B cell (primary cell): ENCODE measurements around the gene TRABD2B. TPM values are rescaled to one million over a fixed set of nuclear protein-coding genes. Genes with fewer than 3 reads are reported as not detected.

Experiments
- ATAC-seq: fragments of 200-7000 bp; cut with Tn5 transposase; one replicate; pipeline ENCODE4 v1.10.0; 2021; ENCODE audit warnings: low read depth, mild to moderate bottlenecking, moderate number of reproducible peaks, moderate library complexity
- CTCF ChIA-PET: fragments of 350-600 bp; sonication (Branson Sonifier 250); formaldehyde crosslinking; loops from one replicate; lab custom pipeline; 2021; ENCODE audit warnings: antibody characterized with exemption, inconsistent platforms; lab: Charles Lee
- POLR2A ChIA-PET: fragments of 350-600 bp; sonication (Branson Sonifier 250); formaldehyde crosslinking; loops from one replicate; lab custom pipeline; 2021; ENCODE audit warnings: antibody characterized with exemption; lab: Charles Lee
- DNase-seq: peaks from one replicate; pipeline ENCODE4 v3.0.0; 2013
- H2AFZ ChIP-seq: 2 replicates; pipeline ENCODE4 v1.6.1; 2012; ENCODE audit warnings: mild to moderate bottlenecking, low read depth, low read length; ENCODE audit not compliant: insufficient read depth, poor library complexity, severe bottlenecking
- H3K27ac ChIP-seq, 2 donors: 1 replicate in 1 of 2; 2 replicates in 1 of 2; pipeline ENCODE4 v1.5.1; 2012 to 2013; ENCODE audit warnings: low read length in 2 of 2, mild to moderate bottlenecking in 2 of 2, moderate library complexity in 1 of 2
- H3K27me3 ChIP-seq, 4 experiments: fragments of 200-600 bp in 1 of 4; sonication (generic) in 1 of 4; replicated peaks in 1 of 4; 1 replicate in 2 of 4; 2 replicates in 2 of 4; pipeline versions ENCODE4 v1.6.1 to v1.7.0; 2013 to 2016; ENCODE audit warnings: low read length in 3 of 4, mild to moderate bottlenecking in 2 of 4, mixed read lengths in 1 of 4, moderate library complexity in 1 of 4; ENCODE audit not compliant: insufficient read depth in 4 of 4, control insufficient read depth in 3 of 4; ENCODE audit errors: control extremely low read depth in 1 of 4
- H3K36me3 ChIP-seq, 2 experiments: replicated peaks in 1 of 2; 1 replicate in 1 of 2; 2 replicates in 1 of 2; pipeline versions ENCODE4 v1.6.1 to v1.7.1; 2013; ENCODE audit warnings: low read length in 1 of 2; ENCODE audit not compliant: insufficient read depth in 2 of 2, control insufficient read depth in 1 of 2; ENCODE audit errors: control extremely low read depth in 1 of 2, extremely low read depth in 1 of 2
- H3K4me1 ChIP-seq, 2 donors: fragments of 200-600 bp in 1 of 2; sonication (generic) in 1 of 2; 1 replicate in 1 of 2; 2 replicates in 1 of 2; pipeline versions ENCODE4 v1.5.1 to v1.6.1; 2013 to 2017; ENCODE audit warnings: low read length in 2 of 2; ENCODE audit not compliant: control insufficient read depth in 2 of 2, insufficient read depth in 2 of 2
- H3K4me2 ChIP-seq: replicated peaks from 2 replicates; pipeline ENCODE3; 2012; ENCODE audit warnings: mild to moderate bottlenecking, low read depth, low read length; ENCODE audit not compliant: poor library complexity, severe bottlenecking
- H3K4me3 ChIP-seq, 5 experiments: fragments of 200-600 bp in 1 of 5; sonication (generic) in 1 of 5; 1 replicate in 3 of 5; 2 replicates in 2 of 5; pipeline versions ENCODE4 v1.5.1 to v1.7.0; 2011 to 2016; ENCODE audit warnings: low read length in 4 of 5, mild to moderate bottlenecking in 4 of 5, low read depth in 2 of 5, control low read depth in 1 of 5, moderate library complexity in 1 of 5; ENCODE audit not compliant: insufficient read depth in 1 of 5; ENCODE audit errors: control extremely low read depth in 1 of 5, extremely low read depth in 1 of 5
- H3K79me2 ChIP-seq: fragments of 200-600 bp; sonication (generic); one replicate; pipeline ENCODE4 v1.6.0; 2016; ENCODE audit warnings: low read length; ENCODE audit not compliant: control insufficient read depth, insufficient read depth
- H3K9ac ChIP-seq: fragments of 200-600 bp; sonication (generic); 2 replicates; pipeline ENCODE4 v1.6.1; 2017; ENCODE audit warnings: mild to moderate bottlenecking, low read length, moderate library complexity
- H3K9me3 ChIP-seq, 3 donors: one replicate each; pipeline versions ENCODE4 v1.6.1 to v1.7.1; 2013; ENCODE audit warnings: low read length in 2 of 3; ENCODE audit not compliant: control insufficient read depth in 2 of 3, insufficient read depth in 1 of 3; ENCODE audit errors: control extremely low read depth in 1 of 3
- H4K20me1 ChIP-seq: 2 replicates; pipeline ENCODE4 v1.6.0; 2012; ENCODE audit warnings: mild to moderate bottlenecking, low read length; ENCODE audit not compliant: insufficient read depth, control insufficient read depth, poor library complexity, severe bottlenecking
- H3K27ac Mint-ChIP-seq: one replicate; pipeline ENCODE4 v1.8.0; 2021; ENCODE audit warnings: mixed read lengths
- H3K27me3 Mint-ChIP-seq: one replicate; pipeline ENCODE4 v1.8.0; 2021; ENCODE audit warnings: mixed read lengths
- H3K4me1 Mint-ChIP-seq: one replicate; pipeline ENCODE4 v1.8.0; 2021; ENCODE audit warnings: mixed read lengths
- H3K4me3 Mint-ChIP-seq: one replicate; pipeline ENCODE4 v1.8.0; 2021; ENCODE audit warnings: mixed read lengths
- H3K9me3 Mint-ChIP-seq: one replicate; pipeline ENCODE4 v1.8.0; 2022; ENCODE audit warnings: mixed read lengths; ENCODE audit not compliant: insufficient read depth
- EZH2 ChIP-seq: IDR thresholded peaks from 2 replicates; pipeline ENCODE4 v1.6.1; 2012; ENCODE audit warnings: borderline replicate concordance, low read depth, mild to moderate bottlenecking, moderate library complexity, low read length; ENCODE audit not compliant: insufficient read depth, poor library complexity, severe bottlenecking
- WGBS: methylation state at CpG from one replicate; pipeline ENCODE4 v1.1.5; 2013; ENCODE audit warnings: missing lambda C conversion rate; ENCODE audit not compliant: insufficient coverage; 5-methylcytosine and 5-hydroxymethylcytosine counted together
- intact Hi-C: fragments of 100-400 bp; cut with micrococcal nuclease; formaldehyde crosslinking; loops from one replicate; pipeline ENCODE4 v1.10.0; 2022
- polyA plus RNA-seq: library from polyadenylated mRNA; depleted of rRNA; stranded (reverse); fragments of >200 nt; gene quantifications from 2 replicates; pipeline ENCODE4 v1.2.3, GENCODE V29; 2012
- total RNA-seq, 2 donors: library from RNA; stranded (reverse); fragments of 120-200 nt in 1 of 2; gene quantifications; 1 replicate in 1 of 2; 2 replicates in 1 of 2; pipeline versions ENCODE4 v1.2.3 to v1.2.4, GENCODE V29; 2013 to 2022
- TF ChIP-seq, protein P1 (sequence below): fragments of 200-600 bp; IDR thresholded peaks from one replicate; pipeline ENCODE4 v1.8.0; 2022; ENCODE audit warnings: antibody characterized with exemption, mild to moderate bottlenecking

The TRABD2B gene
- total and polyA plus RNA-seq, 2 donors (not counting 1 experiment from before 2014, with no cell fraction given), result not detected

- H3K9ac ChIP-seq, result no peak overlapping the region
- Mint-ChIP-seq H3K4me3 (no peak overlapping the region), H3K27ac (no peak overlapping the region), H3K4me1 (no peaks in the 10 kb centered on the region), H3K9me3 (no peaks in the 10 kb centered on the region), H3K27me3 (peaks cover 7% of the 10 kb centered on the region)
- ATAC-seq, result no peak
- intact Hi-C loops, result no loop called here
- 93% methylated on average over 5 of the region's 8 CpGs for WGBS
- no peaks in the 10 kb centered on the region for H3K36me3 ChIP-seq
- DNase-seq, result no peak
- H4K20me1 ChIP-seq, result no peaks in the 10 kb centered on the region
- ChIA-PET POLR2A (no interaction called here), CTCF (no interaction called here)
- no peak overlapping the region for H3K4me2 ChIP-seq
- no peak overlapping the region for H3K27ac ChIP-seq
- H3K4me1 ChIP-seq, result no peaks in the 10 kb centered on the region
- H3K4me3 ChIP-seq, result no peak overlapping the region
- H3K79me2 ChIP-seq, result no peaks in the 10 kb centered on the region
- TF ChIP-seq, protein P1, sequence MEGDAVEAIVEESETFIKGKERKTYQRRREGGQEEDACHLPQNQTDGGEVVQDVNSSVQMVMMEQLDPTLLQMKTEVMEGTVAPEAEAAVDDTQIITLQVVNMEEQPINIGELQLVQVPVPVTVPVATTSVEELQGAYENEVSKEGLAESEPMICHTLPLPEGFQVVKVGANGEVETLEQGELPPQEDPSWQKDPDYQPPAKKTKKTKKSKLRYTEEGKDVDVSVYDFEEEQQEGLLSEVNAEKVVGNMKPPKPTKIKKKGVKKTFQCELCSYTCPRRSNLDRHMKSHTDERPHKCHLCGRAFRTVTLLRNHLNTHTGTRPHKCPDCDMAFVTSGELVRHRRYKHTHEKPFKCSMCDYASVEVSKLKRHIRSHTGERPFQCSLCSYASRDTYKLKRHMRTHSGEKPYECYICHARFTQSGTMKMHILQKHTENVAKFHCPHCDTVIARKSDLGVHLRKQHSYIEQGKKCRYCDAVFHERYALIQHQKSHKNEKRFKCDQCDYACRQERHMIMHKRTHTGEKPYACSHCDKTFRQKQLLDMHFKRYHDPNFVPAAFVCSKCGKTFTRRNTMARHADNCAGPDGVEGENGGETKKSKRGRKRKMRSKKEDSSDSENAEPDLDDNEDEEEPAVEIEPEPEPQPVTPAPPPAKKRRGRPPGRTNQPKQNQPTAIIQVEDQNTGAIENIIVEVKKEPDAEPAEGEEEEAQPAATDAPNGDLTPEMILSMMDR, result no peak
- TF ChIP-seq EZH2, result no peak
- no peak overlapping the region for H2AFZ ChIP-seq
- peaks cover 0 to 3% (median 0%) of the 10 kb centered on the region in 4 experiments for H3K27me3 ChIP-seq
- no peaks in the 10 kb centered on the region for H3K9me3 ChIP-seq
Measured at GRCh38 chr1:47809301-47810084, 187.7 kb downstream of the TRABD2B start.

- H3K4me3 ChIP-seq, result no peak overlapping the region
- Mint-ChIP-seq H3K27me3 (peaks cover 7% of the 10 kb centered on the region), H3K27ac (no peak overlapping the region), H3K4me1 (no peaks in the 10 kb centered on the region), H3K9me3 (no peaks in the 10 kb centered on the region), H3K4me3 (no peak overlapping the region)
- no peak overlapping the region for H2AFZ ChIP-seq
- H3K27me3 ChIP-seq, result peaks cover 0 to 3% (median 0%) of the 10 kb centered on the region in 4 experiments
- H3K27ac ChIP-seq, result no peak overlapping the region
- CTCF ChIA-PET, result no interaction called here
- POLR2A ChIA-PET, result no interaction called here
- 73% methylated on average over 2 of the region's 2 CpGs for WGBS
- intact Hi-C loops, result no loop called here
- no peaks in the 10 kb centered on the region for H3K9me3 ChIP-seq
- no peaks in the 10 kb centered on the region for H3K4me1 ChIP-seq
- H3K9ac ChIP-seq, result no peak overlapping the region
- no peak overlapping the region for H3K4me2 ChIP-seq
- H3K36me3 ChIP-seq, result no peaks in the 10 kb centered on the region
- no peak for ATAC-seq
- TF ChIP-seq EZH2, result no peak
- TF ChIP-seq, protein P1, result no peak
- no peak for DNase-seq
- no peaks in the 10 kb centered on the region for H3K79me2 ChIP-seq
- no peaks in the 10 kb centered on the region for H4K20me1 ChIP-seq
Measured at GRCh38 chr1:47808612-47809011, 188.6 kb downstream of the TRABD2B start.
